Activated CD4-positive, CD25-positive, alpha-beta regulatory T cell treated with anti-CD3 and anti-CD28 coated beads, Interleukin-2, amount 50 U/mL, for 24 hours (primary cell): Measurements from ENCODE around the gene DPYSL5.

ENCODE experiments used
- ATAC-seq, 2 donors: fragments of 150-1000 bp; cut with Tn5 transposase; one replicate each; pipeline ENCODE4 v1.10.0; 2021; ENCODE audit warnings: mild to moderate bottlenecking in 1 of 2, moderate library complexity in 1 of 2

DPYSL5 gene

DNA sequence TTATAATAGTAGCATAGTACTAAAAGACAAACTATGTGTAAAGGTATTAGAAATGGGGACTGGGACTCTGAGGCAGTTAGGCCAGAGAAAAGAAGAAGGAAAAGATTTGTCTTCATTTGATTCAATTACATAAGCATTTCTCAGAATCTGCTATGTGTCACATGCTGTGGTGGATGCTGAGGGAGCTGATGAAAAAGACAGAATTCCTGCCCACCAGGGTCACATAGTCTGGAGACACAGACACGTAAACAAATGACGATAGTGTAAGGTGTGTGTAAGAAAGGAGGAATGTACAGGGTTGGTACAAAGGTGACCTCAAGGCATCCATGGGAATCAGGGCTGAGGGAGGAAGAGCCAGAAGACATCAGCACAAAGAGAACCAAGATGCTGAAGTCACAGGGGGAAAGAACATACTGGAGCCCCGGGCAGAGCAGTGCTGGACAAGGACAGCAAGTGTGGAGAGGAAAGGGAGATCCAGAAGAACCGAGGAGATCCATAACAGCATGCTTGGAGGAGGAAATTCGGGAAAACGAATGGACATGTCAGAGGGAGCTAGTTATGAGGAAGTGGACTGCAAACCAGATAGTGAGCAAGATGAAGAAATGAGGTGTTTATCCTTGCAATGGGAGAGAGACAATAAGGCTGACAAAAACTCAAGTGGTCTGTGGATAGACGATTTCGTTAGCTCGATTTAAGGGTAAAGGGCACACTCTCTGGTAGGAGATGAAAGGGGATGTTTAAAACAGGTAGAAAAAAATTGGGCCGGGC, 121.3 kb downstream of the DPYSL5 start:
- no peak for ATAC-seq

DNA sequence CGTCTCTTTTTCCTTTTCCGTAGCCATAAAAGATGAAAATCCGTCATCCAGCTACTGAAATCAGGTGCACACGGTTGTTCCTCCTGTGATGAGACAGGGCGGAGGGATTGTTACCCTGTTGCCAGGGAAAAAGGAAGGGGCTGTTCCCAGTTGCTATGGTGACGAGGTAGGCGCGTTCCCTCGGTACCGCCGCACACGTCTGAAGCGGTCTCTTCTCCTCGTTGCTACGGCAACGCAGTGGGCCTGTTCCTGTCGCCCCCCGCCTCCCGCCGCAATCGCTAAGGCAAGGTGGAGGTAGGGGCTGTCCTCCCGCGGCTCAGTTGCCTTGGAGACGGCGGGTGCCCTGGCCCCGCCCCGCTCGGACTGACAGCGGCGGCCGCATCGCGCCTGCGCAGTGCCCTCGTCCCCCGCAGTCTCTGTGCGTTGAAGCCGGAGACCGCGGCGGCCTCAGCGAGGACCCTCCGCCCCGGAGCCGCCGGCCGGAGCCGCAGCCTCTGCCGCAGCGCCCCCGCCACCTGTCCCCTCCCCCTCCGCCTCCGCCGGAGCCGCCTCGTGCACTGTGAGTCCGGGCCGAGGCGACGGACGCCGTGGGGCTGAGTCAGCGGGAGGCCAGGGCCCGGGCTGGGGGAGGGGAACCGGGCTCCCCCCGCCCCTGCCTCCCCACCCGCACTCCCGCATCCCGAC, 122.5 kb downstream of the DPYSL5 start, which contains the start of gene MAPRE3:
TSS of gene MAPRE3 (plus strand) at position 394 of the 684 bp plus-strand sequence. CDS start 51,582 bp downstream, outside the sequence.
- ATAC-seq: peak; percentile 78 to 89

DNA sequence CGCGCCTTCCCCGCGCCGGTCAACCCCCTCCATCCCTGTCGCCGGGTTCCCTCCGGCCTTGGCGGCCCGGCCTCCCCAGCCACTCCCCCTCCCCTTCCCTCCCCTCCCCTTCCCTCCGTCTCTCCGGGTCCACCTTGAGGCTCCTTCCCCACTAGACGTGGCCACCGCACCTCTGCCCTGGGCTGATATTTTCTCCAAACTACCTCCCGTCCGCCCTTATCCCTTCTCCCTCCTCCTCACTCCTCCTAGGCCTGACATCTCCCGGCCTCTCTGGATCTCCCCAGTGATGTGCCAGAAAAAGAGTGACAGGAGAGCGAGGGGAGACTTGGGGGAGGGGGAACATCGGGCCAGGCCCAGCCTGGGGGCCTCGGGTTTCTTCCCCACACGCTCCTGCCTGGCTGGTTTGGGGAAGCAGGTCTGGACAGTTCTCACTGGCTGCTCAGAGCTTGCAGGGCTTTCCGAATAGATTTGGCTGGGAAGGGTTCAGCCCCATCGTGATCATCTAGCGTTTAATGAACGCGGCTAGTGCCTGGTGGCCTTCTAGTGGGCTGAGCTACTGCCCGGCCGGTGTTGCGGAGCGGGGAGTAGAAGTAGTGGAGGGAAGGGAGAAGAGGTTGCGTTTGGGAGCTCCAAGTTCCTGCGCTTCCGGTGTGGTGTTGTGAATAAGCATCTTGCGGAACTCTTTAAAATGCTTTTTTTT, 123.1 kb downstream of the DPYSL5 start:
- no peak for ATAC-seq

DNA sequence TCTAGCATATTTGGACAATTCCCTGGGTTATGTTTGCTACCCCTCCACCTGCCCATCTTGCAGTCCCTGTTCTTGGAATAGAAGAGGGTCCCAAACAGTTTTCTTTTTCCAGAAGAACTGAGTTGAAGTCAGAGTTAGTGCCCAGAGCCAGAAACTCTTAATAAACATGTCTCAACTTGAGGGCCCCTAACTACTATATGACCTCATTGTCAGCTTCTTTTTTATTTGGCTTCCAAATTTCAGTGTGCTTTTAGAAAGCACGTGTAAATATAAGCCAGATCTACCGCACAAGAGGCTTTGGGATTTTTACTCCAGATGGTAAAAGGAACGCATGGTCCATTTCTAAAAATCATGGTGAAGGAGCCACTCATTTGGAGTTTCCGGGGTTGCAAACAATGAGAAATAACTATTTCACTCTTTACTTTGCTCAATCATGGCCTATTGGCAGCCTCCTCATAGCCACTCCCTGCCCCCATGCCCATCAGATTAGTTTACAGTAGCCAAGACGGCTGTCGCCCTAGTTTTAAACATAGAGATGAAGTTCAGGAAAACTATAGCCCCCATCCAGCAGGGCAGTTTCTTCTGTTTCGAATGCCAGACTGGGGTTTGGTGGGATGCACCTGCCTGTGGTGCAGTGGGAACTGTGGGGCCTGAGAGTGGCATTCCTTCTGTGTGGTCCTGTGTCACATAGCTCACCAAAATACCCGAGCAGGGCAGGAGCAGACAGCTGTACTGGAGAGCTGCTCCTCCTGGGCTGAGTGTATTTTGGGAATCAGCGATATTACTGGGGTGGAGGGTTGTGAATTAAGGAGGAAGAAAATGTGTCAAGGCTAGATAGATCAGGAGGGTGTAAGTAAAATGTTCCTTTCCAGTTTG, 124.2 kb downstream of the DPYSL5 start:
- no peak for ATAC-seq

DNA sequence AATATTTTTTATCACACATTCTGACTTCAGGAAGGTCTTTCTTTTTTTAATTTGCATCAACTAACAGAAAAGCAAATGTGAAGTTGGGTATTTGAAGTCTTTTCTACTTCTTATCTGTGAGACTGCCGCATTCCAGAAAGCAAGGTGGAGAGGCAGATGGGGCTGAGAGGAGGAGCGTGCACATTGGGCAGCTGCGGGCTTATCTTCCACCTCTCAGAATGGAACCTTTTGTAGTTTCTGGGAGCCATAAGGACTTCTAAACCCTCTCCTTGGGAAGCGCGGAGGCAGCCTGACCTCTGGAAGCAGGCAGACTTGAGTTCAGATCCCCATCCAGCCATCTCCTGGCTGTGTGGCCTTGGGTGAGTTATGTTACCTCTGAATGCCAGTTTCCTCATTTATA, 126.4 kb downstream of the DPYSL5 start:
- no peak for ATAC-seq

DNA sequence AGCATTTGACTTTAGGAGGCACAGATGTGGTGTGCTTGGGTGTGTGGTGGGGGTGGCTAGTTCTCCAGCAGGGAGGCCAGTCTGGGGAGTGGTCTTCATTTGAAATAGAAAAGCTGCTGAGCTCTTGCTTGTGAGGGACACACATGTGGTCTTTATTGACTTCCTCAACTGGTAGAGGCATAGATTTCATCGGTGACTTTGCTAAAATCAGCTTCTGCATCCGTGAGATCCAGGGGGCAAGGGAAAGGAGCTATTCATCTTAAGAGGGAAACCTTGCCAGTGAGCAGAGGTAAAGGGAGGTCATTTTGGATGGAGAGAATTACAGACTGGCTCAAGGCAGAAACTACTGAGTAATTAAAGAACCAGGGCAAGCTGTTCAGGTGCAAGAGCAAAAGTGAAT, 127.2 kb downstream of the DPYSL5 start:
- no peak for ATAC-seq

DNA sequence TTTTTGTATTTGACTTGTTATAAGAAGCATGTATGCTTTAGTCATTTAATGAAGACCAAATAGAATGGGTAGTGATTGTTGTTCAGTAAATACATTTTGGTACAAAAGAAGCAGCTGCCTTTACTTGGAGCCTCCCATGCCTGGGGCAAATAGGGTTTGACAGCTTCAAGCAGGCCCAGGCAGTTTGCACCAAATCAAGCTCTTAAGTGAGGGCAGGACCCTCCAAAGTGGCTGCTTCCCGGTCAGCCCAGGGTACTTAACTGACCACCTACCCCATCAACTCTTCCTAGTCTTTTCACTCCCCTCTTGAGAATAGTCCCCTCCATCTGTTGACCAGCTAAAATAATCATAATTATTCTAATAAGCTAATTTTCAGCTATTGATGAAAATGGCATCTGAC, 127.7 kb downstream of the DPYSL5 start:
- no peak for ATAC-seq

DNA sequence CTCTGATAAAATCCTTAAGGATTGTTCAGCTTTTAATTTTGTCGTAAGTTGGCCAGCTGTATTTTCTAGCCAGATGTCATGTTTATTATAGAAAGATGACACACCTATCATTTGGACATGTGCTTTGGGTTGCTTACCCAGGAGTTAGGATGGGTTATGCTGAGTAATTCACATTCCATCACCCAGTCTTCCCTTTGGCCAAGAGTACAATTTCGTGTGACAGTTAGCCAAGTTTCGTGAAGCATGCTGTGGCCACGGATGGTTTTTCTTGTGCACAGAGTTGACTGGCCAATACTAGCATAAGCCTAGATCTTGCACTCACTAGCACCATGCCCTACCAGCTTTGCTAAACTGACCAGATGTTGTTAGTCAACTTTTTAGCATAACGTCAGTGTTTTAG, 128.3 kb downstream of the DPYSL5 start:
- no peak for ATAC-seq

DNA sequence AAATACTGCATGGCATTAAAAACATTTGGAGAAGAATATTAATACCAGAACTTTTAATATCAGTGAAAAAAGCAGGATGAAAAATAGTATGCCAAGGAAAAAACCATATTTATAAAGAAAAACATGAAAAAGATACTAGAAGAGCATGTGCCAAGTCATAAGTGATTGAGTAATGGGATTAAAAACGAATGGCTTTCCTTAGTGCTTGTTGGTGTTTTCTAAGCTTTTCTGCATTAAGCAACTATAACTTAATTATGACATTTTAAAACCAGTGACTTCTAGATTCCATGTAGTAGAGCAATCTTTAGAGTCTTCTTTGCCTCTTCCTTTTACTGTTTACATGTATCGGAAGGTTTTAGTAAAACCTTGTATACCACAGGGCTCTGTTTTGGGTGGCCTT, 129.1 kb downstream of the DPYSL5 start:
- ATAC-seq: no peak

DNA sequence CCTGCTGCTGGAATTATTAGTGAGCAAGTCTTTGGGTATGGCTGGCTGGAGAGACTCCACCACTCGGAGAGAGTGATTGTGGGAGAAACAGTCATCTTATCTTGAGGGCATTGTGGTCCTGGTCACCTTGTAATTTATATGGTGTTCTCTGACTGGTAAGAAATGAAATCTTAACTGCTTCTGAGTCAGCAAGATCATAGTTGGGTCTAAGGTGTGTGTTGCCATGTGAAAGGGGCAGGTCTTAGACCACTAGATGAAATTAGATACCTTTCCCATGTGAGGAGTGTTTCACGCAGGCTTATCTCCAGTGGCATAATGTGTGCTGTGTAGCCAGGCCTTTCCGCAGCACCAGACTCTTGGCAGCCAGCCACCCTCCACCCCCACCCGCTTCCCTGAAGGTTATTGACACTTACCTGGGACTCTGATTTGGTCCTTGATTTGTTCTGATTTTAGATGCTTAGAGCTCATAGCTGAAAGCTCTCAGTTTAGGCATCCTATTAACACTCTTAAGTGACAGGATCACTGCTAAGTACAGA, 130.2 kb downstream of the DPYSL5 start:
- no peak for ATAC-seq

DNA sequence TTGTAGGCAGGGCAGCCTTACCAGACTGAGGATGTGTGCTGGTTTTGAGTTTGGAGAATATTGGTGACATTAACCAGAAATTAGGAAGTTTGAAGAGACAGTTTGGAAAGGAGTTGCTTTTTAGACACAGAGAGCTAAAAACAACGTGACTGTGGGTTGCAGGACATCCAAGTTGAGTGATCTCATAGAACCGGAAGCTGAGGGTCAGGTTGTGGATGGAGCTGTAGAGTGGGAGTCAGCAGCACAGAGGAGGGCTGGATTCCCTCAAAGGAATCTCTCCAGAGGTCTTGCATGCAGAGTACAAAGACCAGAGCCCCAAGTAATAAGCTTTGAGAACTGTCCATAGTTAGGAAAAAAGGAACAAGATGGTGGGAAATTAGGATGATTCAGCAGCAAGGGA, 131.8 kb downstream of the DPYSL5 start:
- ATAC-seq: no peak

DNA sequence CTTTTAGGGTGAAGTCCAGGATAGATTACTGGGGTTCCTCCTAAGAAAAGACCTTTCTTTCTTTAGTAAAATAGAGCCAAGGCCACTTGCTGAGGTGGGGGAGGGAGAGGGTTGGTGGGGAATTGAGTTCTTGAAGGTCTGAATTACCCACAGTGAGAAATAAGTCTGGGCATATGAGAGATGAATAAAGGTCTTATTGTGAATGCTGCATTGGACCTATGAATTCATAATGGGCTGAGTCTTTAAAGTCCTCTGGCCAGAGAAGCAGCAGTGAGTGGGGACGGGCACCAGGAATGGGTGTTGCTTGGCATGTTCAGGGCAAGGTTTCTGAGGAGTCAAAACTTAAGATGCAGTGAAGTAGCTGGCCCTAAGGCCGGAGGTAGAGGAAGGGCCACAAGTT, 133.0 kb downstream of the DPYSL5 start:
- ATAC-seq: no peak

DNA sequence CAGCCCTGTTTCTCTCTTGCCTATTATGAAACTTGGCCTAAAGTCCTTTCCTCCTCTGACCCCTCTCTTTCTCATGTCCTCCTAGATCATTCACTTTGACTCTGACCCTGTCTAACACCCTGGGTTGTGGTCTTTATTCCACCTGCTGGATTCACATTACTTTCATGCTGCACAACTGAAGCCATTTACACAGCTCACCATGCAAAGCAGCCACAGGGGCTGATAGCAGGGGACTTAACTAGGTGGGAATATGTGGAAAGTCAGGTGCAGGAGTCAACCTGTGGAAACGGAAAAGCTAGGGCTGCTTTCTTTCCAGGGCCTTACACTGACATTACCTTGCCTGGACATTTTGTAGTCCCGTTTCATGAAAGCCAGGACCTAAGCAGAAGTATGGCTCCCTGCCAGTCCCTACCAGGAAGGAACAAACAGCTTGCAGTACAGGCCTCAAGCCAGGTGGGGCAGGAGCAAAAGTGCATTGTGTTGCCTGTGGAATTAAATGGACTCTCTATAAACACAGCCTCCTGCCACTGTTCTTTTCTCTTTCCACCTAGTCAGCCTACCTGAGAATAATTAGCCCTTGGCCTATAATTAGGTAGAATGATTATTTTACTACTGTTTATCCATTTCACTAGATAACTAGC, 134.3 kb downstream of the DPYSL5 start:
- ATAC-seq: no peak

DNA sequence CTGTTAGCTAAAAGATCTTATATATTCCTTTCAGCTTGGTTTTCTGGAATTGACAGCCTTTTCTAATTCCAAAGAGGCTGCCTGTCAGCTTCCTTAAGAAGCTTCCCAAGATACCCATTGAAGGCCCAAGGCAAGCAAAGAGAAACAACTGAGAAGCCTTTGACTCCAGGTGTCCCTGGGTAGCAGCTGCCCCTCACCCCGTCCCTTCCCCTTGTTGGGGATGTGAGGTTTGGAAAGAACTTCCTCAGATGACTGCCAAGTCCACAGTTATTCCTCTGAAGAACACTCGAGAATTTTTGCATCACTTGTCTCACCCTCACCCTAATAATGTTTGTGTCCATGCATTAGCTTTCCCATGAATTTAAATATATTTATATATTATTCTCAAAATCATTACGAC, 135.8 kb downstream of the DPYSL5 start:
- no peak for ATAC-seq

DNA sequence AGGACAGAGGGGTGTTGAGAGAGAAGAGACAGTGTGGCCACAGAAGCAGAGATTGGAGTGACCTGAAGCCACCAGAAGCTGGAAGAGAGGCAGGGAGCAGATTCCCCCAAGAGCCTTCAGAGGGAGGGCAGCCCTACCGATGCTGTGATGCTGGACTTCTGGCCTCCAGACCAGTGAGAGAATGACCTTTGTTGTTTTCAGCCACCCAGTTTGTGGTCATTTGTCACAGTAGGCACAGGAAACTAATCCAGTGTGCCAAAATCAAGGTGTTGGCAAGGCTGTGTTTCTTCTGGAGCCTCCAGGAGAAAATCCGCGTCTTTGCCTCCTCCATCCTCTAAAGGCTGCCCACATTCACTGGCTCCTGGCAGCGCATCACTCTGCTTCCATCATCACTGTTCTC, 137.9 kb downstream of the DPYSL5 start:
- no peak for ATAC-seq

DNA sequence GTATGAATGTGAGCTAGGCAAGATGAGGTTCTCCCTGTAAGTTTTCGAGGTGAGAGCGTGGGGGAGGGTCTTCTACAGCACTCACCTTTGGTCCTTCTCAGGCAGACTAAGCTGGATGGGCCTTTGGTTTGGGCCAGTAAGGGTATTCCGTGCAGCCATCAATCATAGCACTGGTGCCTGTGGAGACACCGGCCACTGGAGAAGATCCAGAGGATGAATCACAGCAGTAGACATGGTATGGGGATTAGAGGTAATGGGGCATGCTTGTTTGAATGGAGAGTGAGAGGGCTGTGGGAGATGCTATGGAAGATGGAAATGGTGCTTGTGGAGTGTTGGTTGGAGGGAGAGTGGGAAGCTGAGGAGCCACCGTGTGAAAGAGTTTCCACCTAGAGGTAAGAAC, 138.6 kb downstream of the DPYSL5 start:
- ATAC-seq: no peak

DNA sequence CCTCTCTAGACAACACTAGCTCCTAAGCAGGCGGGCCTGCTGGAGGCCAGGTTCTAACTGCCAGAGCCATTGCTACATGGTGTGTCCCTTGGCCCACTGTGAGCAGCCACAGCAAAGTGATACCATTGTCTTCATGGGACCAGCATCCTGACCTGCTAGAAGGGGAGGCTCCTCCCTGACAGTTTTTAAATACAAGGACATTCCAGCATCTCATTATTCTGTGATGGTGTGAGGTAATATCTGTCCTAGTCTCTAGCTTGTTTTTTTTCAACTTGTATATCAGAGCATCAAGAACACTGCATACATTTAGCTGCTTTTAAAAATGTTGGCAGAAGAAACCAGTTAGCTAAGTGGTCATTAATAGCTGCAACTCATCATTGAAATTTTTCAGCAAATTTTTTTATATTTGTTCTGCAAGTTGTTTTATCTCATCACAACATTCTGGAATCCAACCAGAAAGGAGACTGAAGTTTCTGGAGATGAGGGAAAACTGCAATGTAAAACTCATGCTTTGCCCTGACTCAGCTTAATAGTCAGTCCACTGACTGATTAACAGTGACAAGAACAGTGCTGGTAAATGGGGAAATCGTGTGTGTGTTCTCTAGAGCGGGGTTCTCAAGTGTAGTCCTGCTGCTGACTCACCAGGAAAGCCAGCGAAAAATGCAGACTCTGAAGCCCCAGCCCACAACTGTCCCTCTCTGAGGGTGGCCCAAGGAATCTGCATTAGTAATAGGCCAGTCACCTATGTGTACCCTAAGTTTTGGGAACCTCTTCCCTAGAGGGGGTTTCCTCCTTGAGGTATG, 140.3 kb downstream of the DPYSL5 start:
- no peak for ATAC-seq

DNA sequence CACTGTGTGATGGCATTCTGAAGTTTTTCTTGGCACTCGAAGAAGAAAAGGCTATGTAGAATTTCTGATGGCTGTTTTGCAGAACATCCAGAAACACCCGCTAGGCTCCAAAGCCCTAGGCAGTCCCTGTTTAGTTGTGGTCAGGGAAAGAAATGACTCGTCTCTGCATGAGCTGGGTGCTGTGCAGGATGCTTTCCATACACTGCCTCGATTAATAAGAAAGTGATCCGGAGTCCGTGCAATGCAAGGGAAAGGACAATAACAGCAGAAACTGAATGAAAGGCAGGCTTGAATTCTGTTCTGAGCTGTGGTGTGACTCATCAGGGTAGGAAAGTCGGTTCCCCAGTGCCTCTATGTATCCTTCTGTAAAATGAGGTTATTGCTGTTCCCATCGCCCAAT, 141.2 kb downstream of the DPYSL5 start:
- ATAC-seq: no peak

DNA sequence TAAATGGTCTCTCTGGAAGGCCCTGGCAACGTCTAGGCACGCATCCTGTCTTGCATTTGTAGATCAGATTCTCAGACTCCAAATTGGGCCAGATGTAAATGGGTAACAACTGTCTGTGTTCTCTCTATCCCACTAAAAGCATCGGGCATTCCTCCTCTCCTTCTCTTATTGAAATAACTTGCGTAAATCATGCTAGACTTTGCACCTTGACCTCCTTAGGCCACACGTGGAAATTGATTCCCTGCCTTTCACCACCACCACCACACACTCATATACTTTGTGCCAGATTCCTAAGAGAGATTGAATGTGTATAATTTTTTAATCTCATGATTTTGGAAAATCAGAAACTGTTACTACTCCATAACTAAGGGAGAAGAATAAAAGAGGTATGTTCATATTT, 143.8 kb downstream of the DPYSL5 start:
- no peak for ATAC-seq

DNA sequence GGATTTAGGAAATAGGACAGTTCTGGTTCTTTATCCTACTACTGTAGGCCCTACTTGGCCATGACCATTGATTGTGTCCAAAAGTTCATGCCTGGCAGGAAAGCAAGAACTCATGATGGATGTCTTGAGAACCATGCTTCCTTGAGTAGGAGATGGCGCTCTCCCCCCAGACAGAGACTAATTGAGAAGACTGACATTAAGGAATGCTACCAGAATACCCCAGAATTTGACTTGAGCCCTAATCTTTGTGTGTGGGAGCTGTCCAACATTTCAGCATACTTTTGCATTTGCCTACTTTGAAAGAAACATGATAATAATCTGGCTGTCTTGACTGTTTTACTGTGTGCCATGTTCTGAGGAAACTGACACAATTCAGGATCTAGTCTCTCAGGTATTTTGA, 145.8 kb downstream of the DPYSL5 start:
- no peak for ATAC-seq

DNA sequence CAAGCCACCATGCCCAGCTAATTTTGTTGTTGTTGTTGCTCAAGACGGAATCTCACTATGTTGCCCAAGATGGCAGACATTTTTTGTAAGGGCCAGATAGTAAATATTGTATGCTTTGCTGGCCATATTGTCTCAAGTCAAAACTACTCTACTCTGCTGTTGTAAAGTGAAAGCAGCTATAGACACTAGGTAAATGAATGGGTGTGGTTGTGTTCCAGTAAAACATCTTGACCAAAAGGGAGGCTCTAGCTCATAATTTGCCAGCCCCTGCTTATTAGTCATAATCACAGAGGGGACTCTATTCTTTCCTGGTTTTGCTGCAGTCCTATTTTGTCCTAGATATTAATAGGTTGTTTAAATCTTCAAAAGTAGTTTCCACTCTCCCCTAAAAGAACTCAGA, 147.1 kb downstream of the DPYSL5 start:
- ATAC-seq: no peak
